SK-N-SH (cell line): Measurements from ENCODE around the gene DCX. TPM values are rescaled to one million over a fixed set of nuclear protein-coding genes. Genes with fewer than 3 reads are reported as not detected.

ENCODE experiments used
- CTCF ChIA-PET: fragments of 300-600, 350-600 bp; formaldehyde crosslinking; extraction: SDS; loops from one replicate; lab custom pipeline; 2021; lab: Yijun Ruan, JAX
- POLR2A ChIA-PET: fragments of 350-600 bp; sonication (Branson Sonifier 250); formaldehyde crosslinking; extraction: SDS; loops from one replicate; lab custom pipeline; 2020; ENCODE audit warnings: antibody characterized with exemption, inconsistent platforms; lab: Yijun Ruan, JAX
- DNase-seq: peaks from one replicate; pipeline ENCODE4 v3.0.0; 2012
- H2AFZ ChIP-seq: fragments of 200-600 bp; sonication (generic); 2 replicates; pipeline ENCODE4 v1.8.1; 2016; ENCODE audit warnings: antibody characterized with exemption, mild to moderate bottlenecking, low read depth
- H3F3A ChIP-seq: fragments of 200-600 bp; sonication (generic); replicated peaks from 2 replicates; pipeline ENCODE3; 2016; ENCODE audit warnings: antibody characterized with exemption, mild to moderate bottlenecking; ENCODE audit not compliant: insufficient read depth
- H3K27ac ChIP-seq, 2 experiments: fragments of 200-500 bp in 1 of 2; fragments of 200-600 bp in 1 of 2; sonication (Bioruptor generic) in 1 of 2; sonication (generic), shearing (Covaris generic) in 1 of 2; 2 replicates each; pipeline versions ENCODE4 v1.5.1 to v1.6.1; 2014 to 2016; ENCODE audit warnings: low read depth in 2 of 2, inconsistent platforms in 1 of 2, low read length in 1 of 2, mild to moderate bottlenecking in 1 of 2, mixed read lengths in 1 of 2
- H3K27me3 ChIP-seq: fragments of 200-600 bp; sonication (generic), shearing (Covaris generic); 2 replicates; pipeline ENCODE4 v1.6.1; 2016; ENCODE audit warnings: mixed run types; ENCODE audit not compliant: insufficient read depth
- H3K36me3 ChIP-seq, 2 experiments: fragments of 200-500 bp in 1 of 2; fragments of 200-600 bp in 1 of 2; sonication (Bioruptor generic) in 1 of 2; sonication (generic) in 1 of 2; replicated peaks in 1 of 2; 2 replicates each; pipeline versions ENCODE3 to v1.5.1; 2014 to 2016; ENCODE audit warnings: low read length in 1 of 2, mild to moderate bottlenecking in 1 of 2; ENCODE audit not compliant: insufficient read depth in 2 of 2, control insufficient read depth in 1 of 2
- H3K4me1 ChIP-seq, 2 experiments: fragments of 200-500 bp in 1 of 2; fragments of 200-600 bp in 1 of 2; sonication (Bioruptor generic) in 1 of 2; sonication (generic), shearing (Covaris generic) in 1 of 2; 2 replicates each; pipeline versions ENCODE4 v1.5.1 to v1.6.1; 2014 to 2016; ENCODE audit warnings: low read depth in 1 of 2, low read length in 1 of 2, mixed run types in 1 of 2; ENCODE audit not compliant: insufficient read depth in 2 of 2, control insufficient read depth in 1 of 2
- H3K4me2 ChIP-seq: fragments of 200-600 bp; sonication (generic), shearing (Covaris generic); 2 replicates; pipeline ENCODE4 v1.6.1; 2017; ENCODE audit warnings: mixed run types
- H3K4me3 ChIP-seq, 2 experiments: fragments of 200-500 bp in 1 of 2; fragments of 200-600 bp in 1 of 2; sonication (Bioruptor generic) in 1 of 2; sonication (generic), shearing (Covaris generic) in 1 of 2; 2 replicates each; pipeline versions ENCODE4 v1.5.1 to v1.8.1; 2014 to 2016; ENCODE audit warnings: low read depth in 2 of 2, inconsistent platforms in 1 of 2, low read length in 1 of 2, mild to moderate bottlenecking in 1 of 2, mixed read lengths in 1 of 2, moderate library complexity in 1 of 2
- H3K79me2 ChIP-seq: fragments of 200-600 bp; sonication (generic); 2 replicates; pipeline ENCODE4 v1.8.1; 2017; ENCODE audit warnings: mild to moderate bottlenecking; ENCODE audit not compliant: insufficient read depth
- H3K9ac ChIP-seq: fragments of 200-600 bp; sonication (generic); 2 replicates; pipeline ENCODE4 v1.6.1; 2017; ENCODE audit warnings: mixed run types
- H3K9me2 ChIP-seq: fragments of 200-600 bp; sonication (generic); 2 replicates; pipeline ENCODE4 v1.6.1; 2017; ENCODE audit warnings: mixed run types
- H3K9me3 ChIP-seq: fragments of 200-600 bp; sonication (generic); 2 replicates; pipeline ENCODE4 v1.6.1; 2017; ENCODE audit warnings: mixed run types, mild to moderate bottlenecking, moderate library complexity
- H4K20me1 ChIP-seq: fragments of 200-600 bp; sonication (generic); 2 replicates; pipeline ENCODE4 v1.6.1; 2017; ENCODE audit warnings: mild to moderate bottlenecking, mixed run types; ENCODE audit not compliant: insufficient read depth
- CHD2 ChIP-seq: fragments of 150-350 bp; IDR thresholded peaks from 2 replicates; pipeline ENCODE4 v1.6.1; 2018; ENCODE audit warnings: low read length; ENCODE audit not compliant: partially characterized antibody
- FOSL2 ChIP-seq: IDR thresholded peaks from 2 replicates; pipeline ENCODE4 v1.4.0; 2012; ENCODE audit warnings: low read depth, mild to moderate bottlenecking, moderate library complexity, borderline replicate concordance
- FOXJ3 ChIP-seq: sonication (generic); formaldehyde crosslinking; IDR thresholded peaks from 2 replicates; pipeline ENCODE4 v1.5.1; 2020; ENCODE audit warnings: mild to moderate bottlenecking, missing genetic modification reagents
- GABPA ChIP-seq: IDR thresholded peaks from 2 replicates; pipeline ENCODE4 v1.4.0; 2012; ENCODE audit warnings: low read depth, mild to moderate bottlenecking
- GATA2 ChIP-seq: sonication (generic); formaldehyde crosslinking; IDR thresholded peaks from 2 replicates; pipeline ENCODE4 v1.5.0; 2020; ENCODE audit warnings: mild to moderate bottlenecking, missing genetic modification reagents
- IRF3 ChIP-seq: fragments of 150-350 bp; IDR thresholded peaks from 2 replicates; pipeline ENCODE4 v1.6.1; 2016; ENCODE audit warnings: mild to moderate bottlenecking, low read depth, low read length
- JUND ChIP-seq: IDR thresholded peaks from 2 replicates; pipeline ENCODE4 v1.4.0; 2012
- NFIC ChIP-seq: IDR thresholded peaks from 2 replicates; pipeline ENCODE4 v1.4.0; 2012; ENCODE audit warnings: borderline replicate concordance
- NRF1 ChIP-seq: IDR thresholded peaks from 2 replicates; pipeline ENCODE4 v1.6.1; 2012; ENCODE audit warnings: low read depth, mild to moderate bottlenecking, low read length
- POLR2AphosphoS5 ChIP-seq: IDR thresholded peaks from 2 replicates; pipeline ENCODE4 v1.6.1; 2012; ENCODE audit warnings: low read depth, low read length
- RCOR1 ChIP-seq: fragments of 150-350 bp; IDR thresholded peaks from 2 replicates; pipeline ENCODE4 v1.6.1; 2017; ENCODE audit warnings: antibody characterized with exemption, low read length
- TAF1 ChIP-seq: IDR thresholded peaks from 2 replicates; pipeline ENCODE4 v1.6.1; 2012; ENCODE audit warnings: low read depth, mild to moderate bottlenecking, low read length, moderate library complexity, borderline replicate concordance
- TEAD4 ChIP-seq: IDR thresholded peaks from 2 replicates; pipeline ENCODE4 v1.4.0; 2012; ENCODE audit warnings: mild to moderate bottlenecking, borderline replicate concordance; ENCODE audit not compliant: insufficient read depth
- USF1 ChIP-seq: IDR thresholded peaks from 2 replicates; pipeline ENCODE4 v1.4.0; 2012; ENCODE audit warnings: low read depth, borderline replicate concordance
- WGBS: methylation state at CpG from one replicate; pipeline ENCODE4 v1.1.6; 2017; ENCODE audit warnings: low lambda C conversion rate; 5-methylcytosine and 5-hydroxymethylcytosine counted together
- polyA plus RNA-seq, 3 experiments: library from polyadenylated mRNA; depleted of rRNA; stranded (reverse); fragments of >200 nt; gene quantifications; 2 replicates each; pipeline ENCODE4 v1.2.3, GENCODE V29; 2012
- TF ChIP-seq, protein P1 (sequence below): IDR thresholded peaks from 2 replicates; pipeline ENCODE4 v1.4.0; 2012; ENCODE audit warnings: low read depth

The DCX gene
- polyA plus RNA-seq, 1 of the 3 experiments (the other 2 are of a cell fraction), result 0.26 TPM

GRCh38 chrX:111282991-111283390, 129.0 kb downstream of the DCX start (continued):
- TF ChIP-seq USF1 (no peak), FOXJ3 (no peak), NRF1 (no peak), JUND (no peak)
- TF ChIP-seq, protein P1, sequence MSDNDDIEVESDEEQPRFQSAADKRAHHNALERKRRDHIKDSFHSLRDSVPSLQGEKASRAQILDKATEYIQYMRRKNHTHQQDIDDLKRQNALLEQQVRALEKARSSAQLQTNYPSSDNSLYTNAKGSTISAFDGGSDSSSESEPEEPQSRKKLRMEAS, result no peak
- TF ChIP-seq, all 33 proteins: peak for 0

- Histone ChIP-seq H3K27ac (no peak overlapping the region), H2AFZ (no peak overlapping the region), H3K9ac (no peak overlapping the region), H3K4me3 (no peak overlapping the region), H3K9me2 (no peaks in the 10 kb centered on the region), H3F3A (no peaks in the 10 kb centered on the region)
- CTCF ChIA-PET, result no interaction called here
- POLR2A ChIA-PET, result no interaction called here
- no peak for DNase-seq
- TF ChIP-seq TAF1 (no peak), RCOR1 (no peak), GABPA (no peak), IRF3 (no peak), TEAD4 (no peak), FOSL2 (no peak), FOXJ3 (no peak), GATA2 (CRISPR knock-in tag) (no peak), JUND (no peak), CHD2 (no peak), POLR2AphosphoS5 (no peak), USF1 (no peak), NFIC (no peak)
- TF ChIP-seq, all 33 proteins: peak for 0
- WGBS, result 24% methylated on average over 6 of the region's 6 CpGs
- Histone ChIP-seq H3K4me2 (no peak overlapping the region), H3K9me3 (no peaks in the 10 kb centered on the region), H3K36me3 (no peaks in the 10 kb centered on the region), H3K4me1 (no peaks in the 10 kb centered on the region), H3K27me3 (no peaks in the 10 kb centered on the region), H4K20me1 (no peaks in the 10 kb centered on the region), H3K79me2 (no peaks in the 10 kb centered on the region)
These were observed 129.9 kb downstream of the DCX start for GRCh38 chrX:111282139-111282538.
